ENCODE results near the gene CIT. TPM values are rescaled to one million over a fixed set of nuclear protein-coding genes. Genes with fewer than 3 reads are reported as not detected.

The CIT gene
- total RNA-seq, 1 donor from 2014 or later, result 36.6 TPM

GRCh38 chr12:119671070-119671469, 206.1 kb downstream of the CIT start:
- Mint-ChIP-seq H3K36me3 (ENCODE audit: low read depth) (peaks cover 58% of the 10 kb centered on the region), H3K27ac (peak overlapping the region; percentile 80), H3K4me3 (peak overlapping the region; percentile 16), H3K9me3 (no peaks in the 10 kb centered on the region), H3K4me1 (ENCODE audit: low read depth) (peaks cover 70% of the 10 kb centered on the region), H3K27me3 (ENCODE audit: insufficient read depth) (no peaks in the 10 kb centered on the region)
- no peak for DNase-seq (ENCODE audit: low spot score)
- intact Hi-C loops (cut with micrococcal nuclease), result no loop called here

GRCh38 chr12:119669744-119670472, 207.2 kb downstream of the CIT start:
- no peaks in the 10 kb centered on the region for H3K27me3 Mint-ChIP-seq (ENCODE audit: insufficient read depth)
- intact Hi-C loops (cut with micrococcal nuclease), result loop anchor here (5.0 kb wide), 3 partner anchors 207 to 1298 kb away; partner anchors contain the start of genes CIT and TAOK3
- H3K4me1 Mint-ChIP-seq (ENCODE audit: low read depth), result peaks cover 71% of the 10 kb centered on the region
- peak overlapping the region; percentile 80 for H3K27ac Mint-ChIP-seq
- H3K36me3 Mint-ChIP-seq (ENCODE audit: low read depth), result peaks cover 49% of the 10 kb centered on the region
- no peak for DNase-seq (ENCODE audit: low spot score)
- peak overlapping the region; percentile 82 for H3K4me3 Mint-ChIP-seq
- no peaks in the 10 kb centered on the region for H3K9me3 Mint-ChIP-seq

- peaks cover 56% of the 10 kb centered on the region for H3K4me1 Mint-ChIP-seq (ENCODE audit: low read depth)
- no peaks in the 10 kb centered on the region for H3K9me3 Mint-ChIP-seq
- H3K4me3 Mint-ChIP-seq, result peak overlapping the region; percentile 95
- no peak for DNase-seq (ENCODE audit: low spot score)
- H3K36me3 Mint-ChIP-seq (ENCODE audit: low read depth), result peaks cover 38% of the 10 kb centered on the region
- H3K27me3 Mint-ChIP-seq (ENCODE audit: insufficient read depth), result no peaks in the 10 kb centered on the region
- intact Hi-C loops (cut with micrococcal nuclease), result loop anchor here (5.0 kb wide), 3 partner anchors 209 to 1296 kb away; partner anchors contain the start of genes CIT and TAOK3
- H3K27ac Mint-ChIP-seq, result peak overlapping the region; percentile 82
Measured at GRCh38 chr12:119668324-119668841, 208.7 kb downstream of the CIT start.

GRCh38 chr12:119667577-119668323, 209.4 kb downstream of the CIT start, which contains the start of gene PRKAB1:
Gene PRKAB1 (plus strand): TSS chr12:119668133. CDS start chr12:119668245, 112 bp downstream.
- Mint-ChIP-seq H3K27me3 (ENCODE audit: insufficient read depth) (no peaks in the 10 kb centered on the region), H3K4me1 (ENCODE audit: low read depth) (peaks cover 49% of the 10 kb centered on the region), H3K36me3 (ENCODE audit: low read depth) (peaks cover 32% of the 10 kb centered on the region), H3K4me3 (peak within 1 kb of the TSS; percentile 95), H3K9me3 (no peaks in the 10 kb centered on the region), H3K27ac (peak within 1 kb of the TSS; percentile 82)
- DNase-seq (ENCODE audit: low spot score), result peak; percentile 96
- intact Hi-C loops (cut with micrococcal nuclease), result loop anchor here (1.0 to 5.0 kb wide), 4 partner anchors 210 to 1295 kb away; partner anchors contain the start of genes CIT and TAOK3

GRCh38 chr12:119666900-119667576, 210.1 kb downstream of the CIT start:
- H3K9me3 Mint-ChIP-seq, result no peaks in the 10 kb centered on the region
- H3K4me3 Mint-ChIP-seq, result peak overlapping the region; percentile 95
- intact Hi-C loops (cut with micrococcal nuclease), result loop anchor here (1.0 to 5.0 kb wide), 4 partner anchors 210 to 1295 kb away; partner anchors contain the start of genes CIT and TAOK3
- DNase-seq (ENCODE audit: low spot score), result no peak
- H3K36me3 Mint-ChIP-seq (ENCODE audit: low read depth), result peaks cover 25% of the 10 kb centered on the region
- peaks cover 5% of the 10 kb centered on the region for H3K27me3 Mint-ChIP-seq (ENCODE audit: insufficient read depth)
- peak overlapping the region; percentile 81 for H3K27ac Mint-ChIP-seq
- H3K4me1 Mint-ChIP-seq (ENCODE audit: low read depth), result peaks cover 42% of the 10 kb centered on the region

GRCh38 chr12:119666226-119666795, 210.8 kb downstream of the CIT start:
- H3K4me1 Mint-ChIP-seq (ENCODE audit: low read depth), result peaks cover 35% of the 10 kb centered on the region

GRCh38 chr12:119665164-119665929, 211.8 kb downstream of the CIT start:
- intact Hi-C loops (cut with micrococcal nuclease), result loop anchor here (5.0 kb wide), 3 partner anchors 212 to 1293 kb away; partner anchors contain the start of genes CIT and TAOK3
- Mint-ChIP-seq H3K27me3 (ENCODE audit: insufficient read depth) (peaks cover 5% of the 10 kb centered on the region), H3K36me3 (ENCODE audit: low read depth) (peaks cover 9% of the 10 kb centered on the region), H3K4me3 (no peak overlapping the region), H3K27ac (no peak overlapping the region), H3K9me3 (no peaks in the 10 kb centered on the region), H3K4me1 (ENCODE audit: low read depth) (peaks cover 26% of the 10 kb centered on the region)
- DNase-seq (ENCODE audit: low spot score), result no peak

More at GRCh38 chr12:119666226-119666795, 210.8 kb downstream of the CIT start:
- Mint-ChIP-seq H3K27me3 (ENCODE audit: insufficient read depth) (peaks cover 5% of the 10 kb centered on the region), H3K4me3 (peak overlapping the region; percentile 6), H3K9me3 (no peaks in the 10 kb centered on the region), H3K27ac (peak overlapping the region; percentile 5), H3K36me3 (ENCODE audit: low read depth) (peaks cover 19% of the 10 kb centered on the region)
- intact Hi-C loops (cut with micrococcal nuclease), result loop anchor here (5.0 kb wide), 3 partner anchors 211 to 1294 kb away; partner anchors contain the start of genes CIT and TAOK3
- DNase-seq (ENCODE audit: low spot score), result no peak

- no peak overlapping the region for H3K27ac Mint-ChIP-seq
- DNase-seq (ENCODE audit: low spot score), result no peak
- no peaks in the 10 kb centered on the region for H3K9me3 Mint-ChIP-seq
- H3K4me3 Mint-ChIP-seq, result no peak overlapping the region
- peaks cover 3% of the 10 kb centered on the region for H3K36me3 Mint-ChIP-seq (ENCODE audit: low read depth)
- H3K27me3 Mint-ChIP-seq (ENCODE audit: insufficient read depth), result peaks cover 5% of the 10 kb centered on the region
- H3K4me1 Mint-ChIP-seq (ENCODE audit: low read depth), result peaks cover 26% of the 10 kb centered on the region
- intact Hi-C loops (cut with micrococcal nuclease), result loop anchor here (5.0 kb wide), 3 partner anchors 213 to 1292 kb away; partner anchors contain the start of genes CIT and TAOK3
Measured at GRCh38 chr12:119664642-119665041, 212.5 kb downstream of the CIT start.

- Mint-ChIP-seq H3K4me1 (ENCODE audit: low read depth) (peaks cover 21% of the 10 kb centered on the region), H3K9me3 (no peaks in the 10 kb centered on the region), H3K27ac (no peak overlapping the region), H3K4me3 (no peak overlapping the region), H3K36me3 (ENCODE audit: low read depth) (no peaks in the 10 kb centered on the region), H3K27me3 (ENCODE audit: insufficient read depth) (peaks cover 7% of the 10 kb centered on the region)
- intact Hi-C loops (cut with micrococcal nuclease), result no loop called here
- DNase-seq (ENCODE audit: low spot score), result no peak
Measured at GRCh38 chr12:119661882-119662281, 215.2 kb downstream of the CIT start.

GRCh38 chr12:119660076-119660475, 217.0 kb downstream of the CIT start:
- H3K36me3 Mint-ChIP-seq (ENCODE audit: low read depth), result no peaks in the 10 kb centered on the region
- DNase-seq (ENCODE audit: low spot score), result no peak
- H3K4me3 Mint-ChIP-seq, result no peak overlapping the region
- no peak overlapping the region for H3K27ac Mint-ChIP-seq
- peaks cover 11% of the 10 kb centered on the region for H3K4me1 Mint-ChIP-seq (ENCODE audit: low read depth)
- intact Hi-C loops (cut with micrococcal nuclease), result no loop called here
- no peaks in the 10 kb centered on the region for H3K9me3 Mint-ChIP-seq
- H3K27me3 Mint-ChIP-seq (ENCODE audit: insufficient read depth), result peaks cover 7% of the 10 kb centered on the region

- peaks cover 7% of the 10 kb centered on the region for H3K27me3 Mint-ChIP-seq (ENCODE audit: insufficient read depth)
- no peaks in the 10 kb centered on the region for H3K36me3 Mint-ChIP-seq (ENCODE audit: low read depth)
- H3K4me3 Mint-ChIP-seq, result no peak overlapping the region
- intact Hi-C loops (cut with micrococcal nuclease), result no loop called here
- peaks cover 11% of the 10 kb centered on the region for H3K4me1 Mint-ChIP-seq (ENCODE audit: low read depth)
- no peaks in the 10 kb centered on the region for H3K9me3 Mint-ChIP-seq
- DNase-seq (ENCODE audit: low spot score), result peak; percentile 21
- H3K27ac Mint-ChIP-seq, result no peak overlapping the region
Measured at GRCh38 chr12:119659289-119659897, 217.7 kb downstream of the CIT start.

Data from activated T-helper 1 cell treated with anti-CD3 and anti-CD28 coated beads, Interleukin-12 subunit alpha, Interleukin-12 subunit beta, Interleukin-2, Interleukin-4 antibody, amounts not matched to agents 30 ng/mL and 10 ng/mL and 1 ng/mL, durations not matched to agents 14 hours and 24 hours and 36 hours (primary cell).